SHP77 (cell line): Measurements from ENCODE around the gene CASK.

Experiments used
- DNase-seq, 2 experiments: peaks; one replicate each; lab custom pipeline; 2025; lab: John Stamatoyannopoulos, UW

CASK gene

DNA sequence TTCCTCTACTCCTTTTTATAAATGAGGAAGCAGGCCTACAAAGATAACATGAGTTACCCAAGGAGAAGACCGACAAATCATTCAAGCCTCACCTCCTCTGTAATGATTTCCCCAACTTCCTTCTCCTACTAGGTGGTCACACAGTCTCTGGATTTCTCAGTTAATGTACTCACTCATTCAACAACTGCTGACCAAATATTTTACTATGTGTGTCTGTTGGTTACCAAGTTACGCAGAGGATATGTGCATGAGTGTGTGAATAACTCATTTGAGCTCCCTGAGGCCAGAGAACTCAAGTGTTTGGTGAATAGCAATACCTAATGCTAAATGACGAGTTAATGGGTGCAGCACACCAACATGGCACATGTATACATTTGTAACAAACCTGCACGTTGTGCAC, 10.4 kb downstream of the CASK start:
- no peak for DNase-seq

DNA sequence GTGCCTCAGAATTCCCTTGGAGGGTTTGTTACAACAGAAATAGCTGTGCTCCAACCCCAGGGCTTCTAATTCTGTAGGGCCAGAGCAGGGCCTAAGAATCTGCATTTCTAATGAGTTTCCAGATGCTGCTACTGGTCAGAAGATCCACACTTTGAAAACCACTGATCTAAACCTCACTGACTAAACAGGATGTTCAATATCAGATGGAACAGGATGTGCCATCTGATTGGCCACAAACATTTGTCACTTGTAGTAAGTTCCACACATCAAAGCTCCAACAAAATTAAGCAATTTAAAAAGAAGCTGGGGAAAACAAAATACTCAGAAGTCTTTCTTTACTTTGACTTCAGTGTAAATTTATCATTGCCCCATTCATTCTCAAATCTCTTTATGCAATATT, 14.3 kb downstream of the CASK start:
- DNase-seq, result no peak

GRCh38 chrX:41906515-41907187, 16.7 kb downstream of the CASK start:
- no peak for DNase-seq

DNA sequence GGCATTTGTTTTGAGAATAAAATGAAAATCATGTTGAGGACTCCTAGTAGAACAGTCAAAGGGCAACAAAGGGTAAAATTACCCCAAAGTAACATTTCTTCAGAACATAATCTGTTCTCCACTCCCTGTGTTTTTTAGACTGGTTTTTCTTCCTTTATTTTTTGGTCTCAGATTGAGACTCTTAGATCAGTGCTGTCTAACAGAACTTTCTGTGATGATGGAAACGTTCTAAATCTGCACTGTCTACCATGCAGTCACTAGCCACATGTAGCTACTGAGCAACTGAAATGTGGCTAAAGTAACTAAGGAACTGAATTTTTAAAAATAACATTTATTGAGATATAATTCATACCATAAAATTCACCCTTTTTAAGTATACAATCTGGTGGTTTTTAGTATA, 19.8 kb downstream of the CASK start:
- DNase-seq, result no peak

- no peak for DNase-seq
Measured at GRCh38 chrX:41900321-41900720, 23.0 kb downstream of the CASK start.

GRCh38 chrX:41895826-41896225, 27.5 kb downstream of the CASK start:
- no peak for DNase-seq

GRCh38 chrX:41890026-41890423, 33.3 kb downstream of the CASK start:
- DNase-seq, result no peak

DNA sequence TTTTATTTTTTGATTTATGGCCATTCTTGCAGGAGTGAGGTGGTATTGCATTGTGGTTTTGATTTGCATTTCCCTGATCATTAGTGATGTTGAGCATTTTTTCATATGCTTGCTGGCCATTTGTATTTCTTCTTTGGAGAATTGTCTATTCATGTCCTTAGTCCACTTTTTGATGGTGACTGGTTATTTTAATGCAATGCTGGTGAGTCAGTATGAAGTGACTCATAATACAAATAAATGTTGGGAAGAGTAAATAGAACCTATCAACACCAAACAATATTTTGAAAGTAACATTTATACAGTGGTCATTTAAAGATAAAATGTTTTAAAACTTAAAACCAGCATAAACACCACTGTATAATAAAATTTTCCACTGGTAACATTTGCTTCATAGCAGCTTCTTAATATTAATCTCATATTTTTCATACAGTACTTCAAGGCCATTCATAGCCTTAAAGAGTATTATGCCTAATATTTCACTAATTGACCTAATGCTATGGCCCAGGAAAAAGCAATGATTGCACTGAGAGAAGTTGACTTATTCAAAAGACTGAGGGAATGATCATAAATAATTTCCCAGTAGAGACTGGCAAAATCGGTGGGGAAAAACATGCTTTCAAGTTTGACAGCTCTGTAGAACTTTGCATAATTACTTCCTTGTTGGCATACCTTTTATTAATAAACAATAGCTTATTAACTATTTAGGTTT, 33.9 kb downstream of the CASK start:
- no peak for DNase-seq

GRCh38 chrX:41887691-41888090, 35.7 kb downstream of the CASK start:
- DNase-seq, result no peak

GRCh38 chrX:41885724-41886123, 37.6 kb downstream of the CASK start:
- no peak for DNase-seq

DNA sequence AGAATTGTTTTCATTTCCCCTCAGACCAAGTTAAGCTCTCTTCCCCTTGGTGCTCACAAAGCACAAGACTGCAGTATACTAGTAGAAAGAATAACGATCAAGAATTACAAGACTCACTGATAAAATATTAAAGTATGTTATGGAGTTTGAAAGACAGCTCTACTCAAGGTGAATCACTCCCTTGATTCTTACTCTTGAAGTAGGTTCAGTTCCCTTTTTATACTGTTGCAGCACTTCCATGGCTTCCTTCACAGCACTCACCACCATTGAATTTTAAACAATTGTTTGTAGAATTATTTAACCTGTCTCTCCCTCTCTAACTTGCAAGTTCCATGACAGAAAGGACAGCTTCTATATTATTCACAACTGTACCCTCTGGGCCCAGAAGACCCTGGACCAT, 42.2 kb downstream of the CASK start:
- no peak for DNase-seq

DNA sequence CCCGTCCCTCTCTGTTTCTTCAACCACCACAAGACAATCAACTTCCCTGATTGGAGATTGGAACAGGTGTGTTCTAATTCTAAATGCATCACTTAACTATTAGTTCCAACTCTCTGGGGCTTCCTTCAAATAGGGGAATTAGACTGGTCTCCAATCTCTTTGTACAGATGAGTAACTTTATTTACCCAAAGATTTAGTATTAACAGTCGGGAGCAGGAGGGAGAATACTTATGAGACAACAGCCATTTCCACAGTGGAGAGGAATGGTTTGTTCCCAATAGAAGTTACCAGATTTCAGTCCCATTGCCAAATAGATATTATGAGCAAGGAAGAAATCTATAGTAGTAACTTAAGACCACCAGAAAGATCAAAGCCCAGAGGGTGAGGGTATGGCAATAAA, 46.2 kb downstream of the CASK start:
- DNase-seq, result no peak

- no peak for DNase-seq
Measured at GRCh38 chrX:41875142-41875541, 48.2 kb downstream of the CASK start.

DNA sequence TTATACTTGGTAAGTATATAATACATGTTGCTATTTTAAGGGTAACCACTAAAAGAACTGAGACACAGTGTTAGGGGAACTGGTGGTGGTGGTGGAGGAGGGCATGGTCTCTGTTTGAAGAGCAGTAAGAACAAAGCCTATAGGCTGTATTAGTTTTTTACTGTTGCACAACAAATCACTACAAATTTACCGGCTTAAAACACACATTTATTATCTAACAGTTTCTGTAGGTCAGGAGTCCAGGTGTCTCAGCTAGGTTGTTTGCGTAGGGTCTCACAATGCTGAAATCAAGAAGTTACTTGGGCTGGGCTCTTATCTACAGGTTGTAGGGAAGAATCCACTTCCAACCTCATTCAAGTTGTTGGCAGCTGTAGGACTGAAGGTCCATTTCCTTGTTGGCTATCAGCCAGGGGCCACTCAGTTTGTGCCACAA, 52.6 kb downstream of the CASK start:
- no peak for DNase-seq

DNA sequence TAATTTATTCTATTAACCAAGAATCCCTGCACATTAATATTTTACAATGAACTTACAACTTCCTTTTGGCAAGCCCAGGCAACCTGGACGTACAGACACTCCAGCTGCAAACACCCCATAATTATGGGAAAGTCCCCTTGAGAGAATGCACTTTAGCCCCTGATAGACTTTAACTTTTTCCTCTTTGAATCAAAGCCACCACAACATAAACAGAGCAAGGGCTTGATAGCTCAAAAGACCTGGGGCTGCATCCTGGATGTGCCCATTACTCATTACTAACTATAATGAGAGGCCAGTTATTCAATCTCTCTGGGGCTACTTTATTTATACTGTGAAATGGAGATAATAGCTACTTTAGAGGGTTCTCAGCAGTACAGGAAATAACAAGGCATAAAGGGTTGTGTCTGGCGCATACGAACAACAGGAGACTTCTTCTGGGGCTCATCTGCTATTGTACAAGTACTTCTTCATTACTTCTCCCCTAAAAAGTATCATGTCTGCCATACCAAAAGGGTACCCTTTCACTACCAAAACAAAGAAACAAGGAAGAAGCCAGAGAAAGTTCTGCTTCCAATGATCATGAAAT, 54.9 kb downstream of the CASK start:
- DNase-seq, result no peak

DNA sequence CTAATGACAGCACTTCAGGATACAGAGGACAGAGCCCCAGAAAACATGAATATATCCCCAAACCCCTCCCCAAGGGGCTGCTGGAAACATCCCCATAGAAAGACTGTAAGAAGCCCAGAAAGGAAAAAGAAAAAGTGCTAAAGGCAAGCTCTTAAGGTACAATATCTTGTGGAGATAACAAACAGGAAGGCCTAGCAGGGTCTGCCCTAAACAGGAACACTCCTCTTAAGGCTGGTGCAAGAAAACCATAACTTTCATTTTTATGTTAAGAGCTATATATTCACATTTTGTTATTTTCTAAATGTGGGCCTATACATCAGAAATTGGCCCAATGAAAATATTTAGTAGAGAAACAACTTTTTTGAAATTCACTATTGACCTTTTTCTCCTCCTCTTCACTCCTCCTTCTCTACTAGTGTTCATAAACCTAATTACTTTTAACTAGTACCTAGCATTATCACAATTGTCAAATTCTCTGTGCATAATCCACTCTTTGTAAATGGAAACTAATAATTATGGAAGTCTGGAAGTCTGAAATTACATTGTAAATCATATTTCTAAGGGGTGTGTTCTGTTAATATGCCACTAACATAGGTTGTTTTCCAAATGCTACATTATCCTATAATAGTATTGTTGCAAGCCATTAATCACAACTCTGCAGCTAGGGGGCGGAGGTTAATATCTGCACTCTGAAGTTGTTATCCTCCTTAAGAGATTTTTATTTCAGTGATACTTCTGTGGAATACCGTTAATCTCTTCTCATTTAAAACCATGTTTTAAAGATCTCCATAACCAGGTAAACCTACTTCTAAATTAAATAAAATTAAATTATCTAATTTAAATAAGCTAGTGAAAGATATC, 59.8 kb downstream of the CASK start:
- DNase-seq, result no peak

DNA sequence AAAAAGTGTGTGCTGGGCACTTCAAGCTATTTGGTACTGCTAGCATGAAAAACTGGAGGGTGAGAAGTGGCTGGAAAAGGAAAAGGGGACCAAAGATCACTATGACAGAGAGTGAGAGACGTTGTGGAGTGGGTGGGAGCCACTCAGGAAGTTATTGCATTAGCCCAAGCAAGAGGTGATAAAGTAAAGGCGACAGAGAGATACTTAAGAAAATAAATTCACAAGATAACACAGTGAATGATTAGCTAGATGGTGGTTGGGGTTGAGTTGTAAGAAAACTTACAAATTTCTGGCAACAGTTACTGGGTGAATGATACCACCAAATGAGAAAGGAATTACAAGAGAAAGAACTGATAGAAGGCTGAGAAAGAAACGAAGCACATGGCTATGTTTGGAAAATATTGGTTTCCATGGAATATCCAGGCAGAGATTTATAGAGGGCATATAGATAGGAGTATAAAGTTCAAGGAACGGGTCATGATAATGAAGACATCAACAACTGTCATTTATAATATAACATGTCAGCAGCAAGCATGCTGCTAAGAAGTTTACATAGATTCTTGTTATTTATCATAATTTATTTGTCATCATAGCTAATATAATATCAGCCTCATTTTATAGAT, 60.7 kb downstream of the CASK start:
- DNase-seq, result no peak

- DNase-seq, result no peak
Measured at GRCh38 chrX:41858161-41858775, 65.1 kb downstream of the CASK start.

DNA sequence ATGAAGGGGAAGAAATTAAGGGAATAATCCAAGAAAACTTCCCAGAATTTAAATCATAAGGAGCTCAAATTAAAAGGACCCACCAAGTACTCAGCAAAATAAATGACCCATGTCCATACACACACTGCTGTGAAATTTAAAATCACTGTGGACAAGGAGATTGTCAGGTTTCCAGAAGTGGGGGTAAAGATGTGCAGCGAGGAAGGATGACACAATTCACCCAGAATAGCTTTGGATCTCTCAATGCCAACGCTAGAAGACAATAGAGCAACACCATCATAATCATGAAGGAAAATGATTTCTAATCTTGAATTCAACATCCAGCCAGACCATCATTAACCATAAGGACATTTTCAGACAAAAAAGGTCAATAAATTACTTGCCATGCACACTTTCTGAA, 65.7 kb downstream of the CASK start:
- DNase-seq, result no peak

DNA sequence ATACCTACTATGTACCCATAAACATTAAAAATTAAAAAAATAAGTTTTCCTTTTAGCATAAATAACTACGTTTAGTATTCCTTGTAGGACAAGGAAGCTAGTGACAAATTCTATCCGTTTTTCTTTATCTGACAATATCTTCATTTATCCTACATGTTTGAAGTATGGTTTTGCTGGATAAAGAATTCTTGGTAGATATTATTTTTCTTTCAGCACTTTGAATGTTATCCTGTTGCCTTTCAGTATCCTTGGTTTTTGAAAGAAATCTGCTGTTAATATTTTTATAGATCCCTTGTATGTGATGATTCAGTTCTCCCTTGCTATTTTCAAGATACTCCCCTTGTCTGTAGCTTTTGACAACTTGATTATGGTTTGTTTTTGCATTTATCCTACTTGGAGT, 76.6 kb downstream of the CASK start:
- no peak for DNase-seq

DNA sequence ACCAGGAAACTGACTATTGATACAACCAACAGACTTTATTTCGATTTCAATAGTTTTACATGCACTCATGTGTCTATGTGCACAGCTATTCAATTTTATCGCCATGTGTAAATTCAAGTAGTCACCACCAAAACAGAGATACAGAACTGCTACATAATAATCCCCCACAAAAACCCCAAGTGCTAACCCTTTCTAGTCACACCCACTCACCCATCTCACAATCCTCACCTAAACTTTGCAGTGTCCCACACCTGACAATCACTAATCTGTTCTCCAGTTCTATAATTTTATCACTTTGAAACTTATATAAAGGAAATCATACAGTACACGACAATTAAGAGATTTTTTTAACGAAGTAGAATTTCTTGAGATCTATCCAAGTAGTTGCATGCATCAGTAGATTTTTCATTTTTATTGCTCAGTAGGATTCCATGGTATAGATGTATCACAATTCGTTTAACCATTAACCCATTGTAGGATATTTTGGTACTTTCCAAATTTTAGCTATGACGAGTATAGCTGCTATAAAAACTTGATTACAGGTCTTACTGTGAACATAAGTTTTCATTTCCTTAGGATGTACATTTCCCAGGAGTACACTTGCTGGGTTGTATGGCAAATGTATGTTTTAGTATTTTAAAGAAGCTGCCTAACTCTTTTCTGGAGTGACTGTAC, 85.9 kb downstream of the CASK start:
- no peak for DNase-seq
